BE2C (cell line): ENCODE measurements around the gene LLGL2.

ENCODE experiments used
- DNase-seq: peaks from one replicate; pipeline ENCODE4 v3.0.0-alpha.2; 2020
- H3K27me3 ChIP-seq: fragments of 250-450 bp; sonication (Bioruptor Pico); 2 replicates; pipeline ENCODE4 v1.5.1; 2020; ENCODE audit warnings: mild to moderate bottlenecking
- H3K36me3 ChIP-seq: fragments of 250-450 bp; sonication (Bioruptor Pico); 2 replicates; pipeline ENCODE4 v1.5.1; 2020; ENCODE audit warnings: mild to moderate bottlenecking
- H3K4me1 ChIP-seq: fragments of 250-450 bp; sonication (Bioruptor Pico); 2 replicates; pipeline ENCODE4 v1.5.1; 2020
- H3K4me3 ChIP-seq: 2 replicates; pipeline ENCODE4 v1.5.1; 2011; ENCODE audit warnings: low read depth, low read length
- H3K9me3 ChIP-seq: fragments of 250-450 bp; sonication (Bioruptor Pico); 2 replicates; pipeline ENCODE4 v1.5.1; 2020
- CTCF ChIP-seq: IDR thresholded peaks from 2 replicates; pipeline ENCODE4 v1.5.1; 2012; ENCODE audit warnings: mild to moderate bottlenecking, low read depth, low read length

LLGL2 gene

GRCh38 chr17:75486151-75486550 lies 39.3 kb upstream of the LLGL2 start:
- no peak for DNase-seq
- H3K4me3 ChIP-seq = no peak overlapping the region
- no peaks in the 10 kb centered on the region for H3K9me3 ChIP-seq
- H3K27me3 ChIP-seq = no peaks in the 10 kb centered on the region
- TF ChIP-seq CTCF = no peak
- no peaks in the 10 kb centered on the region; the same call in 1 of the 2 replicates for H3K36me3 ChIP-seq
- H3K4me1 ChIP-seq = no peaks in the 10 kb centered on the region

- no peak for DNase-seq
- Histone ChIP-seq H3K9me3 (no peaks in the 10 kb centered on the region), H3K27me3 (no peaks in the 10 kb centered on the region), H3K36me3 (no peaks in the 10 kb centered on the region; the same call in 1 of the 2 replicates), H3K4me3 (no peak overlapping the region), H3K4me1 (no peaks in the 10 kb centered on the region)
- TF ChIP-seq CTCF = no peak
Measured at GRCh38 chr17:75486951-75487350, 38.5 kb upstream of the LLGL2 start.

GRCh38 chr17:75487351-75488070 lies 38.0 kb upstream of the LLGL2 start:
- no peaks in the 10 kb centered on the region; the same call in none of the 2 replicates for H3K36me3 ChIP-seq
- no peaks in the 10 kb centered on the region for H3K4me1 ChIP-seq
- no peak overlapping the region for H3K4me3 ChIP-seq
- no peaks in the 10 kb centered on the region for H3K9me3 ChIP-seq
- no peak for DNase-seq
- H3K27me3 ChIP-seq = no peaks in the 10 kb centered on the region
- TF ChIP-seq CTCF = no peak

DNA sequence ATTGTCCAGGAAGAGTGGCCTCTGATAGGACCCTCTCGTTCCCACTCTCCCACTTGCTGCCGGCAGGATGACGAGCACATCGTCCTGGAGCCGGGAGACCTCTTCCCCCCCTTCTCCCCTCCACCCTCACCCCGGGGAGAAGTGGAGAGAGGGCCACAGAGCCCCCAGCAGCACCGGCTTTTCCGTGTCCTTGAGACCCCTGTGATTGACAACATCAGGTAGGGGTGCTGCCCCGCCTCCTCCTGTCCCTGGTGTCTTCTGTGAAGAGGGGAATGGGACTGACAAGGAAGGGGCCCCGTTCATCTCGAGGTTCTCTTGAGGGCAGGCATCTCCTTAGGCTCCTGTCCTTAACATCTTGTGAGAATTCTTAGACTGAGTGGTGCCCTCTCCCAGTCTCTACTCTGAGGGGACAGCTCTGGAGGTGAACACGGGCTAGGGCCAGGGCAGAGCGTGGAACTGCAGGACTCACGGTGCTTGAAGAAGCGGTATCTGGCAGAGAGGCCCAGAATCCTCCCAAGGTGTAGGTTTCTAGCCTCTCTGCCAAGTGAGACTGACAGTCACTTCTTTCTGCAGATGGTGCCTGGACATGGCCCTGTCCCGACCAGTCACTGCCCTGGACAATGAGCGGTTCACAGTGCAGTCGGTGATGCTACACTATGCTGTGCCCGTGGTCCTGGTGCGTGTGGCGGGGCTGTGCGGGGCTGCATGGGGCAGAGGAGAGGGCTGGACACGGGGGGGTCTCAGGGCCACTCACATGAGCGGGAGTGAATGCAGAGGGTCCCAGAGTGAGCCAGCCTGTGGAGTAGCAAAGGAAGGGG lies 36.6 kb upstream of the LLGL2 start:
- Histone ChIP-seq H3K4me1 (no peaks in the 10 kb centered on the region), H3K27me3 (no peaks in the 10 kb centered on the region), H3K9me3 (no peaks in the 10 kb centered on the region), H3K36me3 (peaks cover 3% of the 10 kb centered on the region), H3K4me3 (no peak overlapping the region)
- DNase-seq = no peak
- no peak for TF ChIP-seq CTCF

- Histone ChIP-seq H3K4me1 (no peaks in the 10 kb centered on the region), H3K27me3 (no peaks in the 10 kb centered on the region), H3K4me3 (no peak overlapping the region), H3K36me3 (peaks cover 3% of the 10 kb centered on the region), H3K9me3 (no peaks in the 10 kb centered on the region)
- TF ChIP-seq CTCF = no peak
- no peak for DNase-seq
Measured at GRCh38 chr17:75489511-75489955, 36.0 kb upstream of the LLGL2 start.
